ENCODE data around the gene TKT.
A peak's percentile ranks its signal among the peaks of the same experiment; 100 is the strongest.

Gene TKT

GRCh38 chr3:53221345-53221744, 34.5 kb downstream of the TKT start:
- no peak for TF ChIP-seq CTCF (conservative IDR thresholded peaks at IDR 0.05; ENCODE audit: low read depth, low read length)
- H3K4me3 ChIP-seq (ENCODE audit: low read depth, low read length), result no peak overlapping the region
- no peak for DNase-seq (ENCODE audit: low read depth)

GRCh38 chr3:53219895-53220483, 35.8 kb downstream of the TKT start:
- H3K4me3 ChIP-seq (ENCODE audit: low read depth, low read length), result no peak overlapping the region
- TF ChIP-seq CTCF (conservative IDR thresholded peaks at IDR 0.05; ENCODE audit: low read depth, low read length), result peak; percentile 96
- peak; percentile 86 for DNase-seq (ENCODE audit: low read depth)

DNA sequence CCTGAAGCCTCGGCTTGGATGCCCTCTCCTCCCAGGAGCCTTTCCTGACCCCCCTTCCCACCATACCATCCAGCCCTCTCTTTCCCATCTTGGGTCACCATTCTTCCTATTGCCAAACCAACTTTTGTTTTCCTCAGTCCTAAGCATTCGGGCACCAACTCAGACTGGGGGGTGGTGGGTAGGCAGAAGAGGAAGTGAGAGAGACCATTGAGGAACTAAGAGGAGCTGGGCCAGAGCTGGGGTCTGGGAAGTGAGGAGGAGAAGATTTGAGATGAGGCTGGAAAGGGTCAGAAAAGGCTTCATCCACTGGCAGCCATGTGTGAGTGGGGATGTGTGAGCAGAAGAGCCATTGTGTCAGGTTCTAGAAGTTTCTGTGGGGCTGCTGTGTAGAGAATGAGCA, 37.7 kb downstream of the TKT start:
- TF ChIP-seq CTCF (conservative IDR thresholded peaks at IDR 0.05; ENCODE audit: low read depth, low read length), result no peak
- H3K4me3 ChIP-seq (ENCODE audit: low read depth, low read length), result no peak overlapping the region
- no peak for DNase-seq (ENCODE audit: low read depth)

DNA sequence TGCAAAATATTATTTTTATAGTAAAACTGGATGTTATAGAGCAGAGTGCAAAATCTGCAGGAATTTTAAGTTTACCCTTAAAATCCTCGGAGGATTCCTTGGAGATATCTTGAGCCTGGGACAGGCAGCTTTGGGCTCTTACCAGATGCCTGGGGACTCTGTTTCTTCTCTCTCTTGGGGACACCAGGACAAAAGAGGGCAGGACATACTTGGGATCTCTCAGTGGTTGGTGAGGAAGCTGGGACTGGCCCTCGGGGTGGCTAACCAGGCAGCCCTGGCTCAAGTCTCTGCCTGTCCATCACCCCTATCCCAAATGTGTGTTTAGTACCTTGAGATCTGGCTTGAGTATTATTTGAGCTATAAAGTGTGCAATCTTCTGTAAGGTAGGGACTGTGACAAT, 38.6 kb downstream of the TKT start:
- no peak for DNase-seq (ENCODE audit: low read depth)
- no peak for TF ChIP-seq CTCF (conservative IDR thresholded peaks at IDR 0.05; ENCODE audit: low read depth, low read length)
- no peak overlapping the region for H3K4me3 ChIP-seq (ENCODE audit: low read depth, low read length)

- DNase-seq (ENCODE audit: low read depth), result no peak
- no peak for TF ChIP-seq CTCF (conservative IDR thresholded peaks at IDR 0.05; ENCODE audit: low read depth, low read length)
These were observed 39.1 kb downstream of the TKT start for GRCh38 chr3:53216723-53217122.

GRCh38 chr3:53215816-53216215, 40.0 kb downstream of the TKT start:
- TF ChIP-seq CTCF (conservative IDR thresholded peaks at IDR 0.05; ENCODE audit: low read depth, low read length), result no peak
- H3K4me3 ChIP-seq (ENCODE audit: low read depth, low read length), result no peak overlapping the region
- no peak for DNase-seq (ENCODE audit: low read depth)

More at GRCh38 chr3:53216723-53217122, 39.1 kb downstream of the TKT start:
- no peak overlapping the region for H3K4me3 ChIP-seq (ENCODE audit: low read depth, low read length)

DNA sequence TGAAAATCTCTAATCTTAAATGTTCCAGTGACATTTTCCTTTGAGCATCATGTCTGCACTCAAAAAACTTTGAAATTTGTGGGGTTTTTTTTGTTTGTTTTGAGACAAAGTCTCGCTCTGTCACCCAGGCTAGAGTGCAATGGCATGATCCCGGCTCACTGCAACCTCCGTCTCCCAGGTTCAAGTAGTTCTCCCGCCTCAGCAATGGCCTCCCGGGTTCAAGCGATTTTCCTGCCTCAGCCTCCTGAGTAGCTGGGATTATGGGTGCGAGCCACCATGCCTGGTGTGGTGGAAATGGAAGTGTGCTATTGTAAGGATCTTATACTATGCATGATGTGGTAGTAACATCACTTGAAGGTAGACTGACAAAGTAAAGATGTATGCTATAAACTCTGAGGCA, 42.5 kb downstream of the TKT start:
- no peak overlapping the region for H3K4me3 ChIP-seq (ENCODE audit: low read depth, low read length)
- DNase-seq (ENCODE audit: low read depth), result no peak
- no peak for TF ChIP-seq CTCF (conservative IDR thresholded peaks at IDR 0.05; ENCODE audit: low read depth, low read length)

Measured in choroid plexus epithelial cell (primary cell).